Measurements from ENCODE around the gene ZDHHC9. TPM values are rescaled to one million over a fixed set of nuclear protein-coding genes. Genes with fewer than 3 reads are reported as not detected.
"Not testable (repeated sequence)": the region's sequence is repeated elsewhere in the genome, so short reads cannot be mapped to it uniquely, and the experiment has no call there.

The ZDHHC9 gene
- total RNA-seq = 1 to 10 TPM; 3.3 to 7.9 (median 7.3) TPM
- 4.5 TPM for total RNA-seq (2013)
- total RNA-seq = 4.8 to 58.9 (median 8.0) reads per million in 29 experiments

GRCh38 chrX:129843459-129844306 lies at the start of gene ZDHHC9:
TSS of gene ZDHHC9 (minus strand) at chrX:129843886. CDS start at chrX:129841945, 1,941 bp downstream.
- Histone ChIP-seq H3K36me3 (ENCODE audit: control insufficient read depth in 2 of 2, extremely low read depth in 1 of 2, insufficient read depth in 1 of 2, low read length in 1 of 2) (no peaks in the 10 kb centered on the region), H3K4me3 (ENCODE audit: control insufficient read depth in 1 of 2, extremely low read depth in 1 of 2, low read length in 1 of 2) (peak within 1 kb of the TSS; percentile 60 to 79), H3K4me1 (ENCODE audit: control insufficient read depth in 1 of 2, extremely low read depth in 1 of 2, insufficient read depth in 2 of 2, low read length in 2 of 2) (peaks cover 4 to 11% of the 10 kb centered on the region in 2 experiments), H3K27ac (ENCODE audit: low read length) (no peak within 1 kb of the TSS), H3K27me3 (replicated peaks in 1 of 2; ENCODE audit: control insufficient read depth in 2 of 2, extremely low read depth in 1 of 2, insufficient read depth in 2 of 2, low read length in 1 of 2) (no peaks in the 10 kb centered on the region), H3K9me3 (no peaks in the 10 kb centered on the region)
- Mint-ChIP-seq H3K9me3 (no peaks in the 10 kb centered on the region), H3K36me3 (no peaks in the 10 kb centered on the region), H3K4me1 (peaks cover 13 to 39% (median 25%) of the 10 kb centered on the region in 3 donors), H3K27ac (peak within 1 kb of the TSS; percentile 69 to 73), H3K4me3 (peak within 1 kb of the TSS; percentile 87 to 93 (median 91)), H3K27me3 (peaks cover 0 to 13% of the 10 kb centered on the region in 2 donors)
- ATAC-seq (replicated peaks in 1 of 4) = peak; percentile 96 to 98 (median 98)
- DNase-seq = peak; percentile 67 to 88 (median 80)
- ChIA-PET CTCF (no interaction called here), POLR2A (interaction anchor here in 1 of 2 donors (0.6 kb wide), 1 partner anchor 30 kb away, joined by 3 read pairs; no protein-coding TSS in a partner anchor)
- under 1% methylated on average over 26 of the region's 72 CpGs for WGBS (ENCODE audit: insufficient coverage)

DNA sequence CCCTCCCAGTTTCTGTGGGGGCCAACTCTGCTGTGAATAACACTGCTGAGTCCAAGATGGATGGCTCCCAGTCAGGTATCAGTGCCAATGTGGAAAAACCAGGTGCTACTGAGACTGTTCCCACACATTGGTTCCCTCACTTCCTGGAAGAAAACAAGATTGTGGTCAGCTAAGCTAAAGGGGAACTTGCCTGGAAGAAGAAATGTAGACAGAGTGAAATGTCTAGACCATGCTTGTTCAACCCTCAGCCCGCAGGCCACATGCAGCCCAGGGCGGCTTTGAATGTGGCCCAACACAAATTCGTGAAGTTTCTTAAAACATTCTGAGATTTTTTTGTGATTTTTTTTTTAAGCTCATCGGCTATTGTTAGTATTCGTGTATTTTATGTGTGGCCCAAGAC lies 33.7 kb upstream of the ZDHHC9 start:
- ChIA-PET CTCF (interaction anchor here in 1 of 2 donors (0.6 kb wide), 1 partner anchor 198 kb away, joined by 9 read pairs; no protein-coding TSS in a partner anchor), POLR2A (interaction anchor here in 1 of 2 donors (0.6 kb wide), 1 partner anchor 16 kb away, joined by 5 read pairs; no protein-coding TSS in a partner anchor)
- DNase-seq = no peak
- no peaks in the 10 kb centered on the region for H3K36me3 ChIP-seq (ENCODE audit: control insufficient read depth in 2 of 2, extremely low read depth in 1 of 2, insufficient read depth in 1 of 2, low read length in 1 of 2)
- no peak overlapping the region for H3K27ac ChIP-seq (ENCODE audit: low read length)
- Mint-ChIP-seq H3K4me3 (no peak overlapping the region), H3K36me3 (no peaks in the 10 kb centered on the region), H3K9me3 (no peaks in the 10 kb centered on the region), H3K27ac (no peak overlapping the region), H3K27me3 (peaks cover 0 to 6% of the 10 kb centered on the region in 2 donors), H3K4me1 (no peaks in the 10 kb centered on the region)
- no peak overlapping the region for H3K4me3 ChIP-seq (ENCODE audit: control insufficient read depth in 1 of 2, extremely low read depth in 1 of 2, low read length in 1 of 2)
- no peaks in the 10 kb centered on the region for H3K27me3 ChIP-seq (replicated peaks in 1 of 2; ENCODE audit: control insufficient read depth in 2 of 2, extremely low read depth in 1 of 2, insufficient read depth in 2 of 2, low read length in 1 of 2)
- ATAC-seq (replicated peaks in 1 of 4) = no peak
- no peaks in the 10 kb centered on the region for H3K4me1 ChIP-seq (ENCODE audit: control insufficient read depth in 1 of 2, extremely low read depth in 1 of 2, insufficient read depth in 2 of 2, low read length in 2 of 2)
- H3K9me3 ChIP-seq = no peaks in the 10 kb centered on the region
- 100% methylated on average over 1 of the region's 5 CpGs for WGBS (ENCODE audit: insufficient coverage)

GRCh38 chrX:129876771-129877305 lies 33.2 kb upstream of the ZDHHC9 start:
- ChIA-PET POLR2A (no interaction called here), CTCF (interaction anchor here in 1 of 2 donors (0.6 kb wide), 1 partner anchor 198 kb away, joined by 9 read pairs; no protein-coding TSS in a partner anchor)
- Mint-ChIP-seq H3K9me3 (no peaks in the 10 kb centered on the region), H3K4me1 (no peaks in the 10 kb centered on the region), H3K36me3 (no peaks in the 10 kb centered on the region), H3K4me3 (no peak overlapping the region), H3K27ac (no peak overlapping the region), H3K27me3 (peaks cover 0 to 4% of the 10 kb centered on the region in 2 donors)
- no CpG with 5 or more reads among the region's 4 CpGs for WGBS (ENCODE audit: insufficient coverage)
- Histone ChIP-seq H3K27ac (ENCODE audit: low read length) (no peak overlapping the region), H3K4me3 (ENCODE audit: control insufficient read depth in 1 of 2, extremely low read depth in 1 of 2, low read length in 1 of 2) (no peak overlapping the region), H3K9me3 (no peaks in the 10 kb centered on the region), H3K27me3 (replicated peaks in 1 of 2; ENCODE audit: control insufficient read depth in 2 of 2, extremely low read depth in 1 of 2, insufficient read depth in 2 of 2, low read length in 1 of 2) (no peaks in the 10 kb centered on the region), H3K36me3 (ENCODE audit: control insufficient read depth in 2 of 2, extremely low read depth in 1 of 2, insufficient read depth in 1 of 2, low read length in 1 of 2) (no peaks in the 10 kb centered on the region), H3K4me1 (ENCODE audit: control insufficient read depth in 1 of 2, extremely low read depth in 1 of 2, insufficient read depth in 2 of 2, low read length in 2 of 2) (no peaks in the 10 kb centered on the region)
- no peak for DNase-seq
- no peak for ATAC-seq (replicated peaks in 1 of 4)

- Mint-ChIP-seq H3K36me3 (no peaks in the 10 kb centered on the region), H3K9me3 (no peaks in the 10 kb centered on the region), H3K4me1 (no peaks in the 10 kb centered on the region), H3K4me3 (no peak overlapping the region), H3K27me3 (peaks cover 0 to 9% of the 10 kb centered on the region in 2 donors), H3K27ac (no peak overlapping the region)
- ATAC-seq (replicated peaks in 1 of 4) = no peak
- Histone ChIP-seq H3K36me3 (ENCODE audit: control insufficient read depth in 2 of 2, extremely low read depth in 1 of 2, insufficient read depth in 1 of 2, low read length in 1 of 2) (no peaks in the 10 kb centered on the region), H3K4me3 (ENCODE audit: control insufficient read depth in 1 of 2, extremely low read depth in 1 of 2, low read length in 1 of 2) (no peak overlapping the region), H3K9me3 (no peaks in the 10 kb centered on the region), H3K27ac (ENCODE audit: low read length) (no peak overlapping the region), H3K27me3 (replicated peaks in 1 of 2; ENCODE audit: control insufficient read depth in 2 of 2, extremely low read depth in 1 of 2, insufficient read depth in 2 of 2, low read length in 1 of 2) (peaks cover 0 to 2% of the 10 kb centered on the region in 2 experiments), H3K4me1 (ENCODE audit: control insufficient read depth in 1 of 2, extremely low read depth in 1 of 2, insufficient read depth in 2 of 2, low read length in 2 of 2) (no peaks in the 10 kb centered on the region)
- POLR2A ChIA-PET = no interaction called here
- CTCF ChIA-PET = no interaction called here
- WGBS (ENCODE audit: insufficient coverage) = 62% methylated on average over 2 of the region's 3 CpGs
- DNase-seq = no peak
These were observed 32.0 kb upstream of the ZDHHC9 start for GRCh38 chrX:129875669-129876068.

DNA sequence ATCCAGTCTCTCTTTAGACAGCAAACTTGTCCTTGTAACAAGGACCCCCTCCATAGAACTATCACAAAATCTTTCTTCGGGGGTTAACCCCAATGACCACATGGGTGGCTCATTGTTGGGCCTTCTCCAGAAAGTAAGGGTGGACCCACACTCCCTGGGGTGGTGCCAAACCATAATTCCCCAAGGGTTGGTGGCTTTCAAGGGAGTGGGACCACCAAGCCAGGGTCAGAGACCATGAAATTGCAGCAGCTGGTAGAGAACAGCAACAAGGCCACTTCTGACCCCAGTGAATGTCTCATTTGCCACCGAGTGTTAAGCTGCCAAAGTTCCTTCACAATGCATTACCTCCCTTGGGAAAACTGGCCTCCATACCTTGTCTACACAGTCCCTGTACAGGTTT lies 28.8 kb upstream of the ZDHHC9 start:
- Histone ChIP-seq H3K27me3 (replicated peaks in 1 of 2; ENCODE audit: control insufficient read depth in 2 of 2, extremely low read depth in 1 of 2, insufficient read depth in 2 of 2, low read length in 1 of 2) (peaks cover 0 to 5% of the 10 kb centered on the region in 2 experiments), H3K36me3 (ENCODE audit: control insufficient read depth in 2 of 2, extremely low read depth in 1 of 2, insufficient read depth in 1 of 2, low read length in 1 of 2) (no peaks in the 10 kb centered on the region), H3K4me3 (ENCODE audit: control insufficient read depth in 1 of 2, extremely low read depth in 1 of 2, low read length in 1 of 2) (no peak overlapping the region), H3K27ac (ENCODE audit: low read length) (no peak overlapping the region), H3K9me3 (no peaks in the 10 kb centered on the region), H3K4me1 (ENCODE audit: control insufficient read depth in 1 of 2, extremely low read depth in 1 of 2, insufficient read depth in 2 of 2, low read length in 2 of 2) (no peaks in the 10 kb centered on the region)
- no peaks in the 10 kb centered on the region for H3K4me1 Mint-ChIP-seq
- H3K27me3 Mint-ChIP-seq = peaks cover 3 to 29% of the 10 kb centered on the region in 2 donors
- no peak for DNase-seq
- no peaks in the 10 kb centered on the region for H3K36me3 Mint-ChIP-seq
- H3K9me3 Mint-ChIP-seq = no peaks in the 10 kb centered on the region
- H3K27ac Mint-ChIP-seq = no peak overlapping the region
- no peak for ATAC-seq (replicated peaks in 1 of 4)
- H3K4me3 Mint-ChIP-seq = no peak overlapping the region
- CTCF ChIA-PET = no interaction called here
- no CpG with 5 or more reads among the region's 2 CpGs for WGBS (ENCODE audit: insufficient coverage)
- POLR2A ChIA-PET = no interaction called here

GRCh38 chrX:129866321-129866720 lies 22.6 kb upstream of the ZDHHC9 start:
- not testable (repeated sequence) for H3K4me1 ChIP-seq (ENCODE audit: control insufficient read depth in 1 of 2, extremely low read depth in 1 of 2, insufficient read depth in 2 of 2, low read length in 2 of 2); H3K27me3 ChIP-seq (replicated peaks in 1 of 2; ENCODE audit: control insufficient read depth in 2 of 2, extremely low read depth in 1 of 2, insufficient read depth in 2 of 2, low read length in 1 of 2); H3K4me1 Mint-ChIP-seq; H3K27ac Mint-ChIP-seq; H3K36me3 ChIP-seq (ENCODE audit: control insufficient read depth in 2 of 2, extremely low read depth in 1 of 2, insufficient read depth in 1 of 2, low read length in 1 of 2); H3K9me3 Mint-ChIP-seq; H3K9me3 ChIP-seq; H3K4me3 Mint-ChIP-seq; H3K27ac ChIP-seq (ENCODE audit: low read length); H3K4me3 ChIP-seq (ENCODE audit: control insufficient read depth in 1 of 2, extremely low read depth in 1 of 2, low read length in 1 of 2); H3K36me3 Mint-ChIP-seq; DNase-seq; ATAC-seq (replicated peaks in 1 of 4)
- no CpG with 5 or more reads among the region's 3 CpGs for WGBS (ENCODE audit: insufficient coverage)
- CTCF ChIA-PET = interaction anchor here in 1 of 2 donors (0.7 kb wide), 1 partner anchor 40 kb away, joined by 3 read pairs; no protein-coding TSS in a partner anchor
- POLR2A ChIA-PET = interaction anchor here in 1 of 2 donors (0.7 kb wide), 1 partner anchor 157 kb away, joined by 3 read pairs; no protein-coding TSS in a partner anchor
- peaks cover 7 to 33% of the 10 kb centered on the region in 2 donors for H3K27me3 Mint-ChIP-seq
